Neural crest cell (in vitro differentiated cells): ENCODE measurements around the gene SPRY2. TPM values are rescaled to one million over a fixed set of nuclear protein-coding genes. Genes with fewer than 3 reads are reported as not detected.
"Not testable (repeated sequence)": the region's sequence is repeated elsewhere in the genome, so short reads cannot be mapped to it uniquely, and the experiment has no call there.

Source experiments
- DNase-seq: peaks from one replicate; pipeline ENCODE4 v3.0.0; 2021; ENCODE audit warnings: low read depth, mixed read lengths, low spot score
- H3K27ac Mint-ChIP-seq: one replicate; pipeline ENCODE4 v1.8.0; 2021; ENCODE audit warnings: mild to moderate bottlenecking, mixed read lengths; ENCODE audit not compliant: unreplicated experiment
- H3K27me3 Mint-ChIP-seq: 2 replicates; pipeline ENCODE4 v1.8.0; 2021; ENCODE audit warnings: low read depth, mild to moderate bottlenecking, mixed read lengths
- H3K36me3 Mint-ChIP-seq: 2 replicates; pipeline ENCODE4 v1.8.0; 2021; ENCODE audit warnings: low read depth, mild to moderate bottlenecking, mixed read lengths
- H3K4me1 Mint-ChIP-seq: 2 replicates; pipeline ENCODE4 v1.8.0; 2021; ENCODE audit warnings: mixed read lengths
- H3K4me3 Mint-ChIP-seq: one replicate; pipeline ENCODE4 v1.8.0; 2021; ENCODE audit warnings: mild to moderate bottlenecking, mixed read lengths
- H3K9me3 Mint-ChIP-seq: 2 replicates; pipeline ENCODE4 v1.8.0; 2021; ENCODE audit warnings: mixed read lengths
- CTCF ChIP-seq: fragments of 200-600 bp; sonication (generic); conservative IDR thresholded peaks from 2 replicates; pipeline ENCODE4 v1.5.0; 2021; ENCODE audit warnings: antibody characterized with exemption, mild to moderate bottlenecking
- total RNA-seq: library from RNA; stranded (reverse); gene quantifications from 2 replicates; pipeline ENCODE4 v1.2.1, GENCODE V29; 2021

Gene SPRY2
- total RNA-seq, 1 donor from 2014 or later: 106 TPM

- TF ChIP-seq CTCF: no peak
- H3K27ac Mint-ChIP-seq: no peak overlapping the region
- peaks cover 25% of the 10 kb centered on the region for H3K4me1 Mint-ChIP-seq
- H3K4me3 Mint-ChIP-seq: no peak overlapping the region
- H3K9me3 Mint-ChIP-seq: peaks cover 7% of the 10 kb centered on the region
- H3K27me3 Mint-ChIP-seq: no peaks in the 10 kb centered on the region
- peaks cover 10% of the 10 kb centered on the region for H3K36me3 Mint-ChIP-seq
- DNase-seq: no peak
These were observed 7.4 kb upstream of the SPRY2 start for GRCh38 chr13:80348314-80348713.

GRCh38 chr13:80345771-80346510, 5.0 kb upstream of the SPRY2 start:
- peaks cover 40% of the 10 kb centered on the region for H3K4me1 Mint-ChIP-seq
- peak overlapping the region; percentile 36 for H3K4me3 Mint-ChIP-seq
- peaks cover 3% of the 10 kb centered on the region for H3K9me3 Mint-ChIP-seq
- no peak for DNase-seq
- peaks cover 2% of the 10 kb centered on the region for H3K27me3 Mint-ChIP-seq
- no peak for TF ChIP-seq CTCF
- no peak overlapping the region for H3K27ac Mint-ChIP-seq
- no peaks in the 10 kb centered on the region for H3K36me3 Mint-ChIP-seq

DNA sequence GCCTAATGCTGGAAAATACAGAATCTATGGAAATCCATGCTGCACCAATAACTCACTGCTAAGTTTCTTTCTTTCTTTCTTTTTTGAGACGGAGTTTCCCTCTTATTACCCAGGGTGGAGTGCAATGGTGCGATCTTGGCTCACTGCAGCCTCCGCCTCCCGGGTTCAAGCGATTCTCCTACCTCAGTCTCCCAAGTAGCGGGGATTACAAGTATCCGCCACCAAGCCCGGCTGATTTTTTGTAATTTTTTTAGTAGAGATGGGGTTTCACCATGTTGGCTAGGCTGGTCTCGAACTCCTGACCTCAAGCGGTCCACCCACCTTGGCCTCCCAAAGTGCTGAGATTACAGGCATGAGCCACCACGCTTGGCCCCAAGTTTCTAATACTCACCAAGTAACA, 3.1 kb upstream of the SPRY2 start:
- not testable (repeated sequence) for H3K27ac Mint-ChIP-seq, H3K36me3 Mint-ChIP-seq, H3K27me3 Mint-ChIP-seq, DNase-seq, H3K9me3 Mint-ChIP-seq, H3K4me3 Mint-ChIP-seq
- H3K4me1 Mint-ChIP-seq: peaks cover 40% of the 10 kb centered on the region

DNA sequence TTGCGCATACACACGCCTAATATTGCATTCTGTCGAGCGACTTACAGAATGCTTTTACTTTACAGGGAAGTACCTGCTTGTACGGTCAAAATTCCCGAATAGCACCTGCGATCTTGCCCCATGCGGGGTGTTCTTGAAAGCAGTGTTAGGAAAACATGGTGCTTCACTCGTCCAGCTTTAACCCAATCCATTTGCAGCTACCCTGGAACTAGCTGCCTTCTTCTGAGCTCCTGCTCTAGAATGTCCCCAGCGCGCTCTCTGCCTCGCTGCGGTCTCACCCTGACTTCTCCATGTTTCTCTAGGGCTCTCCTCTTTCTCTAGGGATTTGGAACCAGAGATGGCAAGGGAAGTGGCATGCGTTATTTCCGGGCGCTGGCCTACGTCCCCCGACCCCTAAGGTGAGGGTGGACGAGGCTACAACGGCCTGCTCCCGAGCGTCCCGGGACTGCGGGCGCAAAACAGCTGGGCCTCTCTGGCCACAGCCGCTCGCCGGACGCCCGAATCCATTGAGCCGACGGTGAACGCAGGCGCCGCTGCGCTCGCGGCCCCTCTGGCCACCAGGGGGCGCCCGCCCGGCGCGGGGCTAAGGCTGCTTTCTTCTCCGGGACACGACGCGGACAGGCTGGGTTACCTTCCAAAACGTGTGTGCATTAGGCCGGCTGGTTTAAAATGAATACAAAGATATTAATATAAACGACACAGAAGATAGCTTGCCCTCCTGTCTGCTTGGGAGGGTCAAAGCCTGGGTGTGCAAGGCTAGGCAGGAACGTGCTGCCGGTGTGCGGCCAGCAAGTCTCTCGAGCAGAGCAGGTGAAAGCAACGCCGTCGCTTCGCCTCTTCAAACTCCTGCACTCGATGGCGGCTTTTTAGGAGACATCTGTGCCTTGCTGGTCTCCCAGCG, 1.8 kb upstream of the SPRY2 start:
- Mint-ChIP-seq H3K4me3 (no peak overlapping the region), H3K36me3 (peaks cover 7% of the 10 kb centered on the region), H3K27ac (peak overlapping the region; percentile 99), H3K4me1 (peaks cover 43% of the 10 kb centered on the region), H3K27me3 (peaks cover 4% of the 10 kb centered on the region), H3K9me3 (no peaks in the 10 kb centered on the region)
- peak; percentile 92 for DNase-seq
- TF ChIP-seq CTCF: peak; percentile 100

DNA sequence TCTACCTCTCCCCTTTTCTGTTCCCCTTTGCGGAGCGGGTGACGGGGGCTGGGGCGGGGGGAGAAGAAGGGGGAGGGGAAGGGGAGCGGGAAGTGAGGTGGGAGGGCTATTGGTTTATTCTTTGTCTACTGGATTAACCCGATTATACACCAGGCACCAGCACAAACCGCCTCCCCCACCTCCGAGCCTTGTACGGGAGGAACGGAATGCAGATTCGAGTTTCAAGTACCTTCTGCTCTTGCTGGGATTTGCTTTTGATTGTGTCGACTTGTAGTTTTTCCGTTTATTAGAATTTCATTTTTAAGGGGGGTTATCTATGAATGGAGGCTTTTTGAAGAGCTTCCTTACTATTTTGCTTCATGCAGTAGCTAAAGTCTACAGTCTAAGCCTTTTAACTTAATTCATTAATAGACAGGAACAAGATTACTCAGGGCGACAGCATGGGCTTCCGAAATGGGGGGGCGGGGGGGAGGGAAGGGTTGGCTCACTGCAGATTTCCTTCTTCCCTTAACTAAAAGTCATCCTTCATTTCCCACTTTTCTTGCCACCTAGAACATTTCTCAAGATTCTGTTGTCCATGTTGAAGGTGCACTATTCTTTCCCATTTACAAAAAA, 937 bp upstream of the SPRY2 start:
- H3K27me3 Mint-ChIP-seq: peaks cover 8% of the 10 kb centered on the region

More for the DNA sequence above, 937 bp upstream of the SPRY2 start:
- no peak for TF ChIP-seq CTCF
- Mint-ChIP-seq H3K27ac (peak overlapping the region; percentile 99), H3K4me3 (no peak overlapping the region), H3K36me3 (peaks cover 16% of the 10 kb centered on the region), H3K9me3 (no peaks in the 10 kb centered on the region), H3K4me1 (peaks cover 52% of the 10 kb centered on the region)
- DNase-seq: peak; percentile 50
